Uterus (tissue), 2 donors: ENCODE data around the gene ELAC1.

Experiments
- POLR2A ChIP-seq, 2 donors: fragments of 450-650 bp; IDR thresholded peaks; one replicate each; pipeline ENCODE4 v1.6.1; 2016; ENCODE audit warnings: antibody characterized with exemption in 2 of 2, mild to moderate bottlenecking in 1 of 2, moderate library complexity in 1 of 2
- TF ChIP-seq, protein P1 (sequence below), 4 experiments: fragments of 200-600 bp in 2 of 4; fragments of 450-650 bp in 2 of 4; sonication (generic) in 2 of 4; IDR thresholded peaks; one replicate each; pipeline ENCODE4 v1.5.1; 2016 to 2019; ENCODE audit warnings: antibody characterized with exemption in 4 of 4, mild to moderate bottlenecking in 2 of 4, moderate library complexity in 1 of 4

GRCh38 chr18:50938912-50939311 lies 28.9 kb upstream of the ELAC1 start:
- no peak for TF ChIP-seq POLR2A (IDR thresholded peaks at IDR 0.05)
- TF ChIP-seq, protein P1, sequence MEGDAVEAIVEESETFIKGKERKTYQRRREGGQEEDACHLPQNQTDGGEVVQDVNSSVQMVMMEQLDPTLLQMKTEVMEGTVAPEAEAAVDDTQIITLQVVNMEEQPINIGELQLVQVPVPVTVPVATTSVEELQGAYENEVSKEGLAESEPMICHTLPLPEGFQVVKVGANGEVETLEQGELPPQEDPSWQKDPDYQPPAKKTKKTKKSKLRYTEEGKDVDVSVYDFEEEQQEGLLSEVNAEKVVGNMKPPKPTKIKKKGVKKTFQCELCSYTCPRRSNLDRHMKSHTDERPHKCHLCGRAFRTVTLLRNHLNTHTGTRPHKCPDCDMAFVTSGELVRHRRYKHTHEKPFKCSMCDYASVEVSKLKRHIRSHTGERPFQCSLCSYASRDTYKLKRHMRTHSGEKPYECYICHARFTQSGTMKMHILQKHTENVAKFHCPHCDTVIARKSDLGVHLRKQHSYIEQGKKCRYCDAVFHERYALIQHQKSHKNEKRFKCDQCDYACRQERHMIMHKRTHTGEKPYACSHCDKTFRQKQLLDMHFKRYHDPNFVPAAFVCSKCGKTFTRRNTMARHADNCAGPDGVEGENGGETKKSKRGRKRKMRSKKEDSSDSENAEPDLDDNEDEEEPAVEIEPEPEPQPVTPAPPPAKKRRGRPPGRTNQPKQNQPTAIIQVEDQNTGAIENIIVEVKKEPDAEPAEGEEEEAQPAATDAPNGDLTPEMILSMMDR (IDR thresholded peaks at IDR 0.05) = no peak
